A673 (cell line): ENCODE data around the gene TMEM183A.

ENCODE experiments used
- CTCF ChIP-seq: fragments of 300-800, 200-600 bp; sonication (generic); conservative IDR thresholded peaks from 2 replicates; pipeline ENCODE4 v1.5.1; 2017; ENCODE audit warnings: low read depth, mild to moderate bottlenecking, antibody characterized with exemption, low read length, moderate library complexity, mixed read lengths
- EZH2 ChIP-seq: fragments of 200-600 bp; sonication (generic); IDR thresholded peaks from 2 replicates; pipeline ENCODE4 v1.6.1; 2017; ENCODE audit warnings: borderline replicate concordance, low read depth, mild to moderate bottlenecking, mixed read lengths, antibody characterized with exemption, low read length; ENCODE audit not compliant: poor library complexity, severe bottlenecking

GRCh38 chr1:203036135-203036534 lies 29.0 kb downstream of the TMEM183A start:
- TF ChIP-seq CTCF (no peak), EZH2 (no peak)
